SK-N-MC (cell line): ENCODE measurements around the gene OR8D2.

Experiments used
- DNase-seq: peaks from one replicate; pipeline ENCODE4 v3.0.0-alpha.2; 2011; ENCODE audit warnings: low read depth, low spot score
- H3K27ac ChIP-seq: fragments of 200-600 bp; sonication (generic); 2 replicates; pipeline ENCODE4 v1.5.1; 2016; ENCODE audit warnings: mixed run types
- H3K36me3 ChIP-seq: fragments of 200-600 bp; sonication (generic); 2 replicates; pipeline ENCODE4 v1.6.1; 2017; ENCODE audit warnings: antibody characterized with exemption, low read length, mixed read lengths; ENCODE audit not compliant: insufficient read depth
- H3K4me3 ChIP-seq: fragments of 200-600 bp; sonication (generic); 2 replicates; pipeline ENCODE4 v1.5.1; 2016
- H3K9ac ChIP-seq: fragments of 200-600 bp; sonication (generic); 2 replicates; pipeline ENCODE4 v1.8.0; 2017; ENCODE audit warnings: mixed run types, mixed read lengths; ENCODE audit not compliant: insufficient read length
- H3K9me3 ChIP-seq: fragments of 200-600 bp; sonication (generic); 2 replicates; pipeline ENCODE4 v1.6.1; 2017; ENCODE audit warnings: low read depth, mild to moderate bottlenecking, antibody characterized with exemption, low read length, moderate library complexity, mixed read lengths
- EZH2 ChIP-seq: fragments of 200-600 bp; sonication (generic); IDR thresholded peaks from one replicate; pipeline ENCODE4 v1.6.1; 2017; ENCODE audit warnings: antibody characterized with exemption
- FOXP2 ChIP-seq: optimal IDR thresholded peaks from 2 replicates; pipeline ENCODE3; 2011; ENCODE audit warnings: mild to moderate bottlenecking, moderate library complexity; ENCODE audit not compliant: insufficient read depth; ENCODE audit errors: extremely low read length, control extremely low read depth
- POLR2AphosphoS5 ChIP-seq: IDR thresholded peaks from 2 replicates; pipeline ENCODE4 v1.6.1; 2012; ENCODE audit warnings: mild to moderate bottlenecking, low read depth, low read length, borderline replicate concordance

Gene OR8D2

DNA sequence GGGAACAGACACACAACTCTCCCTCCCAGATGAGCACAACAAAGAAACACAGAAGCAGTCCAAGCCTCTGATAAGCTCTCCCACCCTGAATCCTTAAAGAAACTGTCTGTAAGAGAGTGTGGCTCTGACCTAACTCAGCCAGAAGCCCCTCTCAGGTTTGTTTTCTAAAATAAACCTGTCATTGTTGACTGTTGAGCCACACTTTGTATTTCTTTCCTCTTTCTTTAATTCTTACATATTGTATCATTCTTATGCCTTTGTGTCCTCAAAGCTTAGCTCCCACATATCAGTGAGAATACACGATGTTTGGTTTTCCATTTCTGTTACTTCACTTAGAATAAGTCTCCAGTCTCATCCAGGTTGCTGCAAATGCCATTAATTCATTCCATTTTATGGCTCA lies 7.8 kb upstream of the OR8D2 start:
- H3K36me3 ChIP-seq, result no peaks in the 10 kb centered on the region
- TF ChIP-seq FOXP2 (no peak), EZH2 (no peak), POLR2AphosphoS5 (no peak)
- H3K4me3 ChIP-seq, result no peak overlapping the region
- no peak overlapping the region for H3K27ac ChIP-seq
- H3K9me3 ChIP-seq, result no peaks in the 10 kb centered on the region
- no peak for DNase-seq
- H3K9ac ChIP-seq, result no peak overlapping the region

DNA sequence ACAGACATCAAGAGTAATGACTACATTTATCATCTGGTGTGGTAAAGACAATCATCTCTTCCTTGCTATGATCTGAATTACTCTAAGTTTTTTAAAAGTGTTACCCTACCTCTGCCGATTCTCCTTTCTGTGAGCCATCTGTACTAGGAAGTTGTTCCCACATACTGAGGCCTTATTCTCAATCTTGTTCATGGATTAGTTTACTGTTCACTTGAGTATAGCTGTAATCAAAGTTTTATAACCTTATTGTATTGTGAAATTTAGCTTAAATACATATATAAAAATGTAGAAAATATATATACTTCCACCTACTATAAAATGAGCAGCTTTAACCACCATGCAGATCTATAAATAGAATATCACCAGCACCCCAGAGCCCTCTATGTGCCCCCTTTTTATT lies 2.4 kb upstream of the OR8D2 start:
- Histone ChIP-seq H3K9me3 (no peaks in the 10 kb centered on the region), H3K27ac (no peak overlapping the region), H3K9ac (no peak overlapping the region), H3K4me3 (no peak overlapping the region), H3K36me3 (no peaks in the 10 kb centered on the region)
- TF ChIP-seq POLR2AphosphoS5, result no peak
- no peak for TF ChIP-seq FOXP2
- TF ChIP-seq EZH2, result no peak
- DNase-seq, result no peak

DNA sequence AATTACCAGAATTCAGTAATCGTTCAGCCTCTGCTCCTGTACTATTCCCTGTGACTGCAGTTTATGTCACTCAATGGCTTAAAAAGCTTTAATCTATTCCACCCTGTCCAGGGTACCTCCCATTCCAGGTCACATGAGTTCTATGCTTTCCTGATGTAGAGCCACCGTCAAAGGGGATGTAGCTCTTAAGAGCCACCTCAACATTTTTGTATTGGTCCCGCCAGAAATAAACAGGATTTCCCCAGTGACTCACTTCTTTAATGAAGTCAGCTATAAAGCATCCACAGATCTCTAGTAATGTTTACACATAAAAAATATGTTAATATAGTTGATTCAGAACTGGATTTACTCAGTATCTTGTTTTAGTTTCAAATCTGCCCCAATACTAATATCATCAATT lies 4.9 kb downstream of the OR8D2 start:
- no peak for DNase-seq
- no peak for TF ChIP-seq POLR2AphosphoS5
- TF ChIP-seq FOXP2, result no peak
- no peak for TF ChIP-seq EZH2
- no peaks in the 10 kb centered on the region for H3K9me3 ChIP-seq
- H3K36me3 ChIP-seq, result no peaks in the 10 kb centered on the region
- no peak overlapping the region for H3K9ac ChIP-seq
- H3K4me3 ChIP-seq, result no peak overlapping the region
- no peak overlapping the region for H3K27ac ChIP-seq

DNA sequence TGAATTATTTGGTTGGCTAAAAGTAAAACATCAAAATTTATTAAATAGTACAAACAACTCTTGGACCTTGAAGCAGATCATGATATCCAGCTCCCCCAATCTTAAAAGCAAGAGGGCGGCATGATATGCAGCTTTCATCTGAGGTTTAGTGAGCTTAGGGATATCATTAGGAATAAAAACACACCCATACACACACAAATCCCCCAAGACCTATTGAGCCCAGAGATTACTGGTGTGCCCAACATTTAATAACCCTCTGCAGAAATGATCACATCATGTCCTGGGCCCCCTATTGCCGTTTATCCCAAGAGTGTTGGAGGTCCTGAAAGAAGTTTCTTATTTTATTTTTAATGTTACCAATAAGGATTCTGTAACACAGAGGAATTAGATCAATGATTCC lies 6.1 kb downstream of the OR8D2 start, which contains the start of gene OR8D1:
OR8D1 (minus strand) TSS at position 101 of the 400 bp plus-strand sequence. CDS start 3,183 bp downstream, outside the sequence.
- Histone ChIP-seq H3K36me3 (no peaks in the 10 kb centered on the region), H3K9me3 (no peaks in the 10 kb centered on the region), H3K9ac (no peak within 1 kb of the TSS), H3K27ac (no peak within 1 kb of the TSS), H3K4me3 (no peak within 1 kb of the TSS)
- TF ChIP-seq FOXP2, result no peak
- no peak for TF ChIP-seq EZH2
- TF ChIP-seq POLR2AphosphoS5, result no peak
- DNase-seq, result no peak

DNA sequence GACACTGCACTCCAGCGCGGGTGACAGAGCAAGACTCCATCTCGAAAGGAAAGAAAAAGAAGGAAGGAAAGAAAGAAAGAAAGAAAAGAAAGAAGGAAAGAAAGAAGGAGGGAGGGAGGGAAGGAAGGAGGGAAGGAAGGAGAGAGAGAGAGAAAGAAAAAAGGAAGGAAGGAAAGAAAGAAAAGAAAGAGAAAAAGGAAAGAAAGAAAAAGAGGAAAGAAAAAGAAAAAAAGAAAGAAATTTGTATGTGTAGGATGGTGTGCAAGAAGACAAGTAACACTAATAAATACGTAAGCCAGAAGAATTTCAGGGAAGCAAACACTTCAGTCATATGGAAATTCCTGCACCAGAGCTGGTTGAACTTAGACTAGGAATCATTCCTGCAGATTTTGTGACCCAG lies 6.9 kb downstream of the OR8D2 start:
- no peaks in the 10 kb centered on the region for H3K9me3 ChIP-seq
- H3K36me3 ChIP-seq, result no peaks in the 10 kb centered on the region
- H3K27ac ChIP-seq, result no peak overlapping the region
- TF ChIP-seq EZH2 (no peak), POLR2AphosphoS5 (no peak), FOXP2 (no peak)
- H3K9ac ChIP-seq, result no peak overlapping the region
- H3K4me3 ChIP-seq, result no peak overlapping the region
- DNase-seq, result no peak

DNA sequence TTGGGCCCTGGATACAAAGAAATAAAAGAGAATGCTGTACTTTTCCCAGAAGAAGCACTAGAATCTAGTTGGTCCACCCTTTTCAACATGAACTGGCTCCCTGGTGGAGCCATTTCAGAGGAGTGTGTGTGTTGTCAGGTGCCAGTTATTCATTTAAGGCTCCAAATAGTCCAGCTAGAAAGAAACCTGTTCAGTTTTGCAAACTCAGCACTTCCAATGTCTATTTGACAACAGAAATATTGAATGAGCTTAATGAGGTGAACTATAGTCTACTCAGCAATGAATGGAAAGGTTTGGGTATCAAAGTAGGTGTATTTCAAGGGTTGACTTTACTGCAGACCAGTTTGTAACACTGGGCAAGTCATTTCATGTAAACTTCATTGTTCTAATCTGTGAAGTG lies 8.3 kb downstream of the OR8D2 start:
- H3K9ac ChIP-seq, result no peak overlapping the region
- no peak for TF ChIP-seq FOXP2
- TF ChIP-seq POLR2AphosphoS5, result no peak
- no peak for TF ChIP-seq EZH2
- H3K4me3 ChIP-seq, result no peak overlapping the region
- H3K36me3 ChIP-seq, result no peaks in the 10 kb centered on the region
- no peak overlapping the region for H3K27ac ChIP-seq
- H3K9me3 ChIP-seq, result no peaks in the 10 kb centered on the region
- no peak for DNase-seq

DNA sequence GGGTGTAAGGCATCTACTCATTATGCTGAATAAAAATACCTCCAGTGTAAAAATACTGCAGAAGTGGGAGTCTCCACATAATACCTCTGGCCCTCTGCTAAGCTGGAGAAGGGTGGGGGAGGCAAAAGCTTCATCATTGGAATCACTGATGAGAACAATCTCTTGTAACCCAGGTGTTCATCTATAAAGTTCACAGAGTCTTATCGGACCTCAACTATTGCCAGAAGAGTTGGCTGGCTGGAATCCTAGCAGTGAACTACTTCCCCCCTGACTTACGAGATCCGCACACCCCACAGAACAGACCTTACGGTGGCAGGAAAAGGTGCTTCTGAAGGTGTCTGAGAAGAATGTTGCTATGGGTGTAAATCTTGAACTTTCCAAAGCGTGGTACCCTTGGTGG lies 8.7 kb downstream of the OR8D2 start:
- DNase-seq, result no peak
- no peak overlapping the region for H3K9ac ChIP-seq
- H3K27ac ChIP-seq, result no peak overlapping the region
- H3K36me3 ChIP-seq, result no peaks in the 10 kb centered on the region
- no peaks in the 10 kb centered on the region for H3K9me3 ChIP-seq
- TF ChIP-seq FOXP2, result no peak
- TF ChIP-seq EZH2, result no peak
- no peak for TF ChIP-seq POLR2AphosphoS5
- H3K4me3 ChIP-seq, result no peak overlapping the region

DNA sequence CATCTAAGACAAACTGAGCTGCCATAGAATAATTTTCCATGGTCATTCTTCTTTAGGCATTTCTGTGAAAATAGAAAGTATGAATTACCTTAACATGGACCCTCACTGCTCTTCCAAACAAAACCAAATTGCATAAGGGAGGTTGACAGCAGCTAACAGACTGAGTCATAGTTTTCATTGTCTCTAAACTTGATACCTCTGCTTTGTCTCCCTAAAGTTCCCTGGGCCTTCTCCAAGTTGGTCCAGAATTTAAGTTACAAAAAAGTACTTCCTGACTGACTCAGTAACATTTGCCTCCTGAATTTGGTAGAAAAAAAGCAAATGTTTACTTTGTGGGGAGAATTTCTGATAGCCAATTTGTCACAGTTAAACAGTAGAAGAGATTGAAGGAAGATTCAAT lies 9.3 kb downstream of the OR8D2 start:
- DNase-seq, result no peak
- no peaks in the 10 kb centered on the region for H3K9me3 ChIP-seq
- TF ChIP-seq EZH2 (no peak), POLR2AphosphoS5 (no peak)
- H3K9ac ChIP-seq, result no peak overlapping the region
- no peaks in the 10 kb centered on the region for H3K36me3 ChIP-seq
- H3K4me3 ChIP-seq, result no peak overlapping the region
- H3K27ac ChIP-seq, result no peak overlapping the region

DNA sequence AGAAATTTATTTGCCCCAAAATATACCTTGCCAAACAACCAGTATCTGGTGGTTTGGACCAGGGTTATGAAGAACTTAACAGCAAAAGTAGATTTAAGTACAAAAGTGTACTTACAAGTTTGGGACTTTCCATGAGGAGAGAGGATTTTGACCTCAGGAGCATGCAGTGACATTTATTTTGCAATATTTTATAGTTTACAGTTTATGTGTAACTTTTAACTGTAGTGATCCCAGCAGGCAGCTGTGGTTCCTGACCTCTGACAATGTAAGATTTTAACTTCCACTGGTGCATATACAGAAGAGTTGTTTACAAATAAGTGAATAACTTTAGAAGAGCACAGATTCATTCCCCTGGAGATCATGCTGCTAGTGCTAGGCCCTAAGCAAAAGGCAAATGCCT lies 12.9 kb downstream of the OR8D2 start:
- DNase-seq, result no peak
- H3K4me3 ChIP-seq, result no peak overlapping the region
- H3K9me3 ChIP-seq, result no peaks in the 10 kb centered on the region
- H3K36me3 ChIP-seq, result no peaks in the 10 kb centered on the region
- TF ChIP-seq FOXP2, result no peak
- TF ChIP-seq POLR2AphosphoS5, result no peak
- TF ChIP-seq EZH2, result no peak
- H3K9ac ChIP-seq, result no peak overlapping the region
- H3K27ac ChIP-seq, result no peak overlapping the region

DNA sequence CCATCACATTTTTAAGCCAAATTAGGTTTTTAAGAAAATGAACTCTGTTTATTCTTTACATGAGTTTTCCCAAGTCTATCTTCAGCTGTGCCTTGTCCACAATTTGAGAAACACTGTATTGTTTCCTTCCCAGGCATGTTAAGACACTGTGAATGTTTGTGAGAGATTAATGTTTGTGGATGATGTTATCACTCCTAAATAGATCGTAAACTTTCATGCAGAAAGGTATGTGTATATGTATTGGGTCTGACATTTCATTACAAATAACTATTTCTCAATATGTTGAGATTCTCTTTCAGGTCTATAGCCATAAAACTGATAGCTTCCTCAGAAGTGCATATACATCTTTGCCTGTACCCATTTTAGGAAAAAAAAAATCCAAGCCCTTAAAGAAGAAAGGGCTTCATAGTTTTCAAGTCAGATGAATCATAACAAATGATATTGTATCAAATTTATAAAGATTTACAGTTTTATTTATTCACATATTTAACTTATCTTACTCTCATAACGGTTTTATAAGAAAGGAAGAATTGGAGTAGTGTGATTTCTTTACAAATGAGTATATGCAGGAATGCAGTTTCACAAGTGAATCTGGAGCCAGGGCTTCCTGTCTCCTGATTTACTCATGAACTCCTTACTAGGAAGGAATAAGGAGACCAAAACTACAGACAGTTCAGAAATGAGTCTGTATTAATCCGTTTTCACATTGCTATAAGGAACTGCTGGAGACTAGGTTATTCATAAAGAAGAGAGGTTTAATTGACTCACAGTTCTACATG lies 17.5 kb downstream of the OR8D2 start:
- no peak for DNase-seq
- Histone ChIP-seq H3K9ac (no peak overlapping the region), H3K4me3 (no peak overlapping the region), H3K36me3 (no peaks in the 10 kb centered on the region), H3K27ac (no peak overlapping the region), H3K9me3 (no peaks in the 10 kb centered on the region)
- TF ChIP-seq FOXP2, result no peak
- no peak for TF ChIP-seq EZH2
- TF ChIP-seq POLR2AphosphoS5, result no peak
